GM18951 (cell line): ENCODE data around the gene PLLP.

Experiments
- POLR2A ChIP-seq: IDR thresholded peaks from 4 replicates; pipeline ENCODE4 v1.6.1; 2011; ENCODE audit warnings: mild to moderate bottlenecking; ENCODE audit not compliant: insufficient read length, insufficient read depth; ENCODE audit errors: extremely low read depth
- in situ Hi-C: fragments of 300-500 bp; cut with MboI; formaldehyde crosslinking; loops from one replicate; pipeline ENCODE4 v1.12.0; 2022; ENCODE audit warnings: low sequenced_read_pairs, mixed read lengths, inconsistent platforms; ENCODE audit not compliant: unreplicated experiment

Gene PLLP

DNA sequence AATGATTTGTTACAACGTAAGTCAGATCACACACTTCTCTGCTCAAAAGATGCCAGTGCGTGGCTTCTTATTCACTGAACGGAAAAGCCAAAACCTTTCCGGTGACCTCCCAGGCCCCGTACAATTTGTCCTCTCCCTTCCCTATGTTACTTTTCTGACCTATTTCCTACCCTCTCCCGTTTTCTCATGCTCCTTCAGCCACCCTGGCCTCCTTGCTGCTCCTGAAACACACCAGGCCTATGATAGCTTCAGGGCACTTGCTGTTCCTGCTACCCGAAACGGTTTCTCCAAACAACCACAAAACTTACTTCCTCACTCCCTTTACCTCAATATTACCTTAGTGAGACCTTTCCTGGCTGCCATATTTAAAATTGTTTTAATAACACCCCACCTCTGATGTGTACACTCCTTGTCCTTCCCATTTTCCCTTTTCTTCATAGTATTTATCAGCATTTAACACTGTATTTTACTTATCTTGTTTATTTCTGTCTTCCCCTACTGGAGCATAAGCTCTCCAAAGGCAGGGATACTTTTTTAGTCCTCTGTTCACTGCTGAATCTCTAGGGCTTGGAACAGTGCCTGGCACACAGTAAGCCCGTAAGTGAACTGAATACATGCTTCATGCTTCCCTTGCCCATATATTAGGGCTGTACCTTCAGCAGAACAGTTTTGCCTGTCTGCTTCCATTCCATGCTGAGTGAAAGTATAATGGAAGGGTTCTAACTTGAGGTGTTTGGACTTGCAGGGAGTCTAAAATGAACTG is 50.3 kb downstream of the PLLP start:
- in situ Hi-C loops: no loop called here
- TF ChIP-seq POLR2A: no peak

DNA sequence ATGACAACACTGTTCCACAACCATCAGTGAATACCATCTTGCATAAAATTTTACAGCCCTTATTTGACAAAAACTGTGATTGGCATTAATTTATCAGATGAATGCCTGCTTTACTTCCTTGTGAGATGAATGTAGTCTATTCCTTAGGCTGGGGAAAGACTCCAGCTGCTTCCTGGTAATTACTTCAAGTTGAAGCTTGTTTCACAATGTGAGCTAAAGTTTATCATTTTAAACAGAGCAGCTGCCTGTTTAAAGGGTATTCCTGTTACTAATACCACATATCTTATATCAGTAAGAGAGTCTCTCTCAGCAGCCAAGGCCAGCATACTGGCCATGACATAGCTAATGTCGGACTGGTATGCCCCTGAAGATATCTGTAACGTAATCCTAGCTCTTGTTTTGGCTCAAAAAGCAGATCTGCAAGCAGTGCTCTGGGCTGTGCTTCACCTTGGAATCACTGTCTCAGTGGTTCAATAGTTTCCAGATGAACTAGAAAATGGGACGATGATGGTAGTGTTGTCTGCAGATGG is 52.6 kb downstream of the PLLP start:
- TF ChIP-seq POLR2A: no peak
- in situ Hi-C loops: no loop called here

DNA sequence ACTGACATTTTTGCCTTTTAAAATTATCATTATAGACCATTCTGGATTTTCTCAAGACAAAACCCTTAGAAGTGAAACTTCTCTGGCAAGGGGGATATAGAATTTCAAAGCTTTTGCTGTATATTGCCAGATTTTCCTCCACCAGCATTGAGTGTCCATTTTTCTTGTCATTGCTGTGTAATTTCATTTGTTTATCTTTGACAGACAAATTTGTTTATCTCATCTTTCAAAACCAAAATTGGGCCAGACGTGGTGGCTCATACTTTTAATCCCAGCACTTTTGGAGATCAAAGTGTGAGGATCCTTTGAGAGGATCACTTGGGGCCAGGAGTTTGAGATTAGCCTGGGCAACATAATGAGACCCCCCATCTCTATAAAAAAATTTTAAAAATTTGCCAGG is 55.4 kb downstream of the PLLP start:
- in situ Hi-C loops: no loop called here
- TF ChIP-seq POLR2A: no peak

DNA sequence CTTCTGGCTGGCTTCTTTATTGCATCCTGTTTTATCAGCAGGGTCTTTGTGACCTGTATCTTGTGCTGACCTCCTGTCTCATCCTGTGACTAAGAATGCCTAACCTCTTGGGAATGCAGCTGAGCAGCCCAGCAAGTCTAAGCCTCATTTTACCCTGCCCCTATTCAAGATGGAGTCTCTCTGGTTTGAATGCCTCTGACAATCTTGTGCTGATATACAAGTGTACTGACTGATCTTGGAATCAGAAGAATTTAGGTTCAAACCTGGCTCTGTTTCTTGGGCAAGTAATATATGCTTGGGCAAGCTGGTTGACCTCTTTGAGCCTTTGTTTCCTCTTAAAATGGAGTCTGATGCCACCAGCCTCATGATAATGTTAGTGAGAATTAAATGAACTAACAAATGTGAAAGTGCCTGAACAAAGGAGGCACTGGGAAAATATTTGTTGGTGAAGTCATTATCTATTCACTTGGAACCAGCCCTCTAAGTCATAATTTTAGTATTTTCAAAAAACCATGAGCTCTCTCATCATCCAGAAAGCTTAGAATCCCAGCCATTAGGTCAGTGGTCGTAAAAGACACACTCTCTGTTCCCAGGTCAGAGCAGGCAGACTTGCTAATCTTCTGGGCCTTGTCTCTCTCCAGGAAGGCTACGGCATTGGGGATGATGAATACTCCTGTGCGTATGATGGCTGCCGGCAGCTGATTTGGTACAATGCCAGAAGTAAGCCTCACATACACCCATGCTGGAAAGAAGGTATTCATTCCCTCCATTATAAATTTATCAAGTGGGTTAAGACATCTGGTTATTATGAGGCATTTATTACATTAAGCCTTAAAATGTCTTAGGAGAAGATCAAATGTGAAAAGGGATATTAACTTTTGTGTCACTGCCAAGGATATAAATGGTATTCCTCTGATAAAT is 57.5 kb downstream of the PLLP start:
- TF ChIP-seq POLR2A: no peak
- in situ Hi-C loops: no loop called here

DNA sequence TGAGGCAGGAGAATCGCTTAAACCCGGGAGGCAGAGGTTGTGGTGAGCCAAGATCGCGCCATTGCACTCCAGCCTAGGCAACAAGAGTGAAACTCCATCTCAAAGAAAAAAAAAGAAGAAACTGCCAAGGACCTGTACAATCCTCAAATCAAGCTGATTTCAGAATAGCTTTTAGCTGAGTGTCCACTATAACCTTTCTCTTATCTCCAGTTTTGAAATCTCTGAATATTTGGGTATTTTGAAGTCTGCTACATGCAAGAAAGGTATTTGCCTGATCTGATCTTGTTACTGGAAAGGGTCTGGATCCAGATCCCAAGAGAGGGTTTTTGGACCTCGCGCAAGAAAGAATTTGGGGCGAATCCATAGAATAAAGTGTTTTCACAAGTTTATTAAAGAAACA is 58.5 kb downstream of the PLLP start:
- in situ Hi-C loops: no loop called here

DNA sequence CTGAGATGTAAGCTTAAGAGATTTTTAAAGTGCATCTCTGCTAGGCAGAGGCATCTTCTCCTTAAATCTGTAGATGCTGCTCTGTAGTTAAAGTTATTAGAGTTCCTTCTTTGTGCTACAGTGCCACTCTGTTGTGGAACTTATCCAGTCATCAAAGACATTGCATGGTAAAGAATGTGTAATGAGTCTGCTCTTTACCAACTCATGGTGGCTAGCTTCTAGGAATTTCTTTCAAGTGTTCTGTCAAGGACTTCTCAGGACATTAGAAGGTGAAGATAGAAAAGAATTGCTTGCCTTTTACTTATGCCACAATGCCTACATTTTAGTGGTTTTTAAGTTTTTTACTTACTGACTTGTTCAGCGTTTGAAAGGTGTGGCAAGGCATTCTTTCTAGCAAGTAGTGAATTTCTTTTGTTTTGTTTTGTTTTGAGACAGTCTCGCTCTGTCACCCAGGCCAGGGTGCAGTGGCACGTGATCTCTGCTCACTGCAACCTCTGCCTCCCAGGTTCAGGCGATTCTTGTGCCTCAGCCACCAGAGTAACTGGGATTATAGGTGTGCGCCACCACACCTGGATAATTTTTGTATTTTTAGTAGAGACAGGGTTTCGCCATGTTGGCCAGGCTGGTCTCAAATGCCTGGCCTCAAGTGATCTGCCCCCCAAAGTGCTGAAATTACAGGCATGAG is 59.7 kb downstream of the PLLP start:
- TF ChIP-seq POLR2A: no peak
- in situ Hi-C loops: no loop called here

More for the DNA sequence above, 58.5 kb downstream of the PLLP start:
- TF ChIP-seq POLR2A: no peak

DNA sequence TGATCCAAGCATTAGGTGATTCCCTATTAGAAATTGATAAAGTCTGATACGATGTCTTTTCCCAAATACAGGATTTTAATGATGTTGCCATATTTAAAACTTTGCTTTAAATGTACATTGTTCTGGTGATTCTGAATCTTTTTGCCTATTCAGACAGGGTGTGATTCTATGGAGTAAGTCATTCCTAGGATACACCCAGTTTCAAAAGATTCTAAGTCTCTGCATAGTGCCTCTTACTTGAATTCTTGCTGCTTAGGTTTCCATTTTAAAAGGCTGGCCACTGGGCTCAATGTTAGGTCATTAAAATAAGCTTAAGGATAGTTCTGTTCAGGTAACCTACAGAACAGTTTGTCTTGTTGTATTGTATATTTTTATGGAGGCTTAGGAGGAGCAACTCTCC is 61.4 kb downstream of the PLLP start:
- in situ Hi-C loops: no loop called here
- TF ChIP-seq POLR2A: no peak

DNA sequence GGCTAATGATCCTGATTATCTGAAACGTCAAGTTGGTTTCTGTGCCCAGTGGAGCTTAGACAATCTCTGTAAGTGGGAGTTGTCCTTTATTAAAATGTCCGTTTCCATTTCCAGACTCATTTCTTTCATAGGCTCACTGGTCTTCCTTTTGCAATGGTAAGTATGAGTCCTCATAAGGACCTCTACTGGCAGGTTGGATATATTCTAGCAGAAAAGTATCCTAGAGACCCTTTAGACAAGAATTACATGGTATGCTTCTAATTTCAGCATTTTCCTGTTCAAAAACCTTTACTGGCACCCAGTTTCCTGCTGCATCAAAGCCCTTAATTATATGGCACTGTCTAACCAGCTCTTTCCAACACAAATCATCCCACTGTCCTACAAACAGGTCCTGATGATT is 67.5 kb downstream of the PLLP start:
- TF ChIP-seq POLR2A: no peak
- in situ Hi-C loops: no loop called here

DNA sequence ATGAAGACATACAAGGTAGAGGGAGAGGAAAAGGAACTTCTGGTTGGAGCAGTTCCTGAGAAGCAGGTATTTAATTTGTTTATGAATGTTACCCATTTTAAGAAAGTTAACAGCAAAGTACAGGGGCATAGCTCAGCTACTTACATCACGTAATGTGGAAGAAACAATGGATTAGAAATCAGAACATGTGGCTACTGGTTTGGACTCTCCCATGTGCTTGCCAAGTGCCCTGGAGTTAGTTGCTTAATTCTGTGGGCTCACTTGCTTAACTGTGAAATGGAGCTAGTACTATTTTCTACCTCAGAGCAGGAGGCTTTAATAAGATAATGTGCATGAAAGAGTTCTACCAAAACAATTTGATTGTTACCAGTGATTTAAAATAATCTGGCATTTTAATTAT is 71.0 kb downstream of the PLLP start:
- in situ Hi-C loops: no loop called here
- no peak for TF ChIP-seq POLR2A

DNA sequence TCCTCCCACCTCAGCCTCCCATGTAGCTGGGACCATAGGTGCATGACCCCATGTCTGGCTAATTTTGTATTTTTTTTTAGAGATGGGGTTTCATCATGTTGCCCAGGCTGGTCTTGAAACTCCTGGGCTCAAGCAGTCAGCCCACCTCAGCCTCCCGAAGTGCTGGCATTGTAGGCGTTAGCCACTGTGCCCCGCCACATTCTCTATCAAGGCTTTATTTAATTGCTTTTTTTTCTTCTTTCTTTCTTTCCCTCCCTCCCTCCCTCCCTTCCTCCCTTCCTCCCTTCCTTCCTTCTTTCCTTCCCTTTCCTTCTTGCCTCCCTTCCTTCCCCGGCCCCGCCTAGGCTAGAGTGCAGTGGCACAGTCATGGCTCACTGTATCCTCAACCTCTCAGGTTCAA is 74.7 kb downstream of the PLLP start:
- TF ChIP-seq POLR2A: no peak
- in situ Hi-C loops: no loop called here

DNA sequence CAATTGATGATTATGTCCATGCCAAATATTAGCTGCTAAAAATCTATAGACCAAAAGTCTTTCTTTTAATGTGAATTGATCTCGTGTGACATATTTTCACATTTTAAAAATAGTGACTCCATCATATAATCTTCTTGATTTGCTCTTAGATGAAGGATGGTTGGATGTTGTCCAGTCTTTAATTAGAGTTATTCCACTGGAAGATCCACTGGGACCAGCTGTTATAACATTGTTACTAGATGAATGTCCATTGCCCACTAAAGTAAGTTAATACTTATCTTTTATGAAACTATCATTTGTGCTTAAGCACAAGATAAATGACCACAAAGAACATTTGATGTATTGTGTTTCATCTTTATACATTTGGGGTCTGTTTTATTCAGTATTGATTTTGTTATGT is 75.5 kb downstream of the PLLP start:
- TF ChIP-seq POLR2A: no peak
- in situ Hi-C loops: no loop called here
